Endothelial cell of umbilical vein (primary cell): ENCODE measurements around the gene TRAPPC6A. TPM values are rescaled to one million over a fixed set of nuclear protein-coding genes. Genes with fewer than 3 reads are reported as not detected.

Experiments
- Bru-seq: library from RNA; stranded (reverse); fragments of 400-500 nt; gene quantifications from one replicate; lab custom pipeline; 2021; lab: Mats Ljungman, UMichigan
- BruChase-seq, 2 experiments: library from RNA; stranded (reverse); fragments of 400-500 nt; gene quantifications; one replicate each; lab custom pipeline; 2021; lab: Mats Ljungman, UMichigan
- BruUV-seq: library from RNA; stranded (reverse); fragments of 400-500 nt; replicated peaks from 2 replicates; lab custom pipeline; 2021; lab: Mats Ljungman, UMichigan
- CTCF ChIA-PET: fragments of 300-600, 350-600 bp; sonication (Branson Sonifier 250); formaldehyde crosslinking; loops from one replicate; lab custom pipeline; 2021; ENCODE audit warnings: antibody characterized with exemption, inconsistent platforms; lab: Charles Lee
- POLR2A ChIA-PET: fragments of 300-600, 350-600 bp; sonication (Branson Sonifier 250); formaldehyde crosslinking; loops from one replicate; lab custom pipeline; 2021; ENCODE audit warnings: antibody characterized with exemption, inconsistent platforms; lab: Charles Lee
- DNase-seq: peaks from one replicate; pipeline ENCODE4 v3.0.0-alpha.2; 2011; ENCODE audit warnings: low read depth, low spot score
- FAIRE-seq: peaks from 2 replicates; lab custom pipeline; 2011; peaks lifted over from hg19 to GRCh38; lab: Jason Lieb, UNC
- H2AFZ ChIP-seq: 2 replicates; pipeline ENCODE4 v1.6.0; 2012; ENCODE audit warnings: low read depth, low read length, control low read depth, inconsistent platforms
- H3K27ac ChIP-seq: 2 replicates; pipeline ENCODE4 v1.5.1; 2011; ENCODE audit warnings: low read depth, mild to moderate bottlenecking, control low read depth, low read length, moderate library complexity; ENCODE audit not compliant: insufficient read depth
- H3K27me3 ChIP-seq, 2 experiments: 2 replicates each; pipeline versions ENCODE4 v1.6.0 to v1.6.1; 2011; ENCODE audit warnings: low read length in 2 of 2, mixed read lengths in 1 of 2; ENCODE audit not compliant: control insufficient read depth in 2 of 2, insufficient read depth in 2 of 2
- H3K36me3 ChIP-seq, 2 experiments: 2 replicates in 1 of 2; 3 replicates in 1 of 2; pipeline ENCODE4 v1.5.1; 2011; ENCODE audit warnings: low read length in 2 of 2, mild to moderate bottlenecking in 1 of 2, moderate library complexity in 1 of 2; ENCODE audit not compliant: control insufficient read depth in 2 of 2, insufficient read depth in 2 of 2; ENCODE audit errors: extremely low read depth in 1 of 2
- H3K4me1 ChIP-seq: 3 replicates; pipeline ENCODE4 v1.5.1; 2011; ENCODE audit warnings: mild to moderate bottlenecking, low read length; ENCODE audit not compliant: control insufficient read depth, insufficient read depth; ENCODE audit errors: extremely low read depth
- H3K4me2 ChIP-seq: 2 replicates; pipeline ENCODE4 v1.6.1; 2011; ENCODE audit warnings: low read length, control low read depth, mixed read lengths; ENCODE audit not compliant: insufficient read depth
- H3K4me3 ChIP-seq, 3 experiments: fragments of 200-600 bp in 1 of 3; sonication (generic), shearing (Covaris generic) in 1 of 3; replicated peaks in 1 of 3; 2 replicates each; pipeline ENCODE4 v1.5.1; 2011 to 2016; ENCODE audit warnings: control low read depth in 3 of 3, low read length in 3 of 3, mild to moderate bottlenecking in 2 of 3, inconsistent platforms in 1 of 3, low read depth in 1 of 3, moderate library complexity in 1 of 3; ENCODE audit not compliant: insufficient read depth in 1 of 3
- H3K79me2 ChIP-seq: 2 replicates; pipeline ENCODE4 v1.6.0; 2012; ENCODE audit warnings: low read length, inconsistent platforms; ENCODE audit not compliant: control insufficient read depth, insufficient read depth
- H3K9ac ChIP-seq: replicated peaks from 2 replicates; pipeline ENCODE3; 2011; ENCODE audit warnings: low read length, control low read depth; ENCODE audit not compliant: insufficient read depth; ENCODE audit errors: extremely low read depth
- H3K9me1 ChIP-seq: replicated peaks from 3 replicates; pipeline ENCODE4 v1.6.0; 2011; ENCODE audit warnings: mild to moderate bottlenecking, low read length; ENCODE audit not compliant: control insufficient read depth, insufficient read depth; ENCODE audit errors: extremely low read depth
- H3K9me3 ChIP-seq: replicated peaks from 2 replicates; pipeline ENCODE4 v1.5.1; 2012; ENCODE audit warnings: low read length, inconsistent platforms; ENCODE audit not compliant: control insufficient read depth, insufficient read depth
- H4K20me1 ChIP-seq: replicated peaks from 2 replicates; pipeline ENCODE3; 2011; ENCODE audit warnings: mild to moderate bottlenecking, low read length; ENCODE audit not compliant: control insufficient read depth, insufficient read depth; ENCODE audit errors: extremely low read depth
- CTCF ChIP-seq, 2 donors: IDR thresholded peaks; 1 replicate in 1 of 2; 2 replicates in 1 of 2; pipeline ENCODE4 v1.5.1; 2011; ENCODE audit warnings: low read length in 2 of 2, mild to moderate bottlenecking in 2 of 2, moderate library complexity in 2 of 2, control low read depth in 1 of 2, inconsistent platforms in 1 of 2, low read depth in 1 of 2; ENCODE audit not compliant: insufficient read depth in 1 of 2; ENCODE audit errors: extremely low read depth in 1 of 2
- JUN ChIP-seq: IDR thresholded peaks from 2 replicates; pipeline ENCODE4 v1.6.1; 2011; ENCODE audit warnings: borderline replicate concordance, low read depth; ENCODE audit not compliant: insufficient read length, insufficient read depth
- POLR2A ChIP-seq: IDR thresholded peaks from 2 replicates; pipeline ENCODE4 v1.6.1; 2012; ENCODE audit warnings: low read depth, mild to moderate bottlenecking, control low read depth, low read length
- dilution Hi-C: fragments of 300-500 bp; cut with MboI; formaldehyde crosslinking; loops from one replicate; pipeline ENCODE4 v1.15.0; 2019; ENCODE audit warnings: low sequenced_read_pairs; ENCODE audit not compliant: extremely low pct_ligation_motif_present
- intact Hi-C: fragments of 100-400 bp; cut with micrococcal nuclease; formaldehyde crosslinking; loops from one replicate; pipeline ENCODE4 v1.10.0; 2022
- long read RNA-seq: library from polyadenylated mRNA; stranded (forward); transcript quantifications from one replicate; pipeline ENCODE4 v2.0.0, GENCODE V29; 2021
- polyA minus RNA-seq, 3 experiments: library from RNA; depleted of rRNA, polyadenylated mRNA; stranded (reverse); fragments of >200 nt; gene quantifications; 1 replicate in 1 of 3; 2 replicates in 2 of 3; pipeline ENCODE4 v1.2.3, GENCODE V29; 2011
- polyA plus RNA-seq, 4 experiments: library from polyadenylated mRNA; depleted of rRNA in 3 of 4; stranded (reverse) in 3 of 4; unstranded in 1 of 4; fragments of >200 nt; gene quantifications; 2 replicates each; pipeline versions ENCODE4 v1.2.1 to v1.2.3, GENCODE V29; 2011 to 2012; ENCODE audit warnings: missing spikeins in 1 of 4
- total RNA-seq: library from RNA; stranded (reverse); gene quantifications from 2 replicates; pipeline ENCODE4 v1.2.3, GENCODE V29; 2021

TRAPPC6A gene
- 12.6 and 18.1 TPM in 2 replicates for total RNA-seq
- 45.4 and 46.6 TPM in 2 replicates for polyA plus RNA-seq
- polyA plus RNA-seq (2011; cell fraction: cytosol; rRNA removed) = 27.9 and 33.7 TPM in 2 replicates
- 10.1 and 11.3 TPM in 2 replicates for polyA plus RNA-seq (2011; cell fraction: nucleus; rRNA removed)
- polyA plus RNA-seq (2012) = 13.5 and 28.7 TPM in 2 replicates
- polyA minus RNA-seq = 3.4 and 5.6 TPM in 2 replicates
- 1.8 TPM for polyA minus RNA-seq (2011; cell fraction: cytosol; rRNA and poly(A)+ RNA removed)
- 0.96 TPM in 2 replicates for polyA minus RNA-seq (2011; cell fraction: nucleus; rRNA and poly(A)+ RNA removed)
- percentile 37 among the genes with signal in this experiment for Bru-seq, nascent RNA
- percentile 36 among the genes with signal in this experiment for BruChase-seq, experiment 1, labeled RNA remaining after a 6-hour chase
- BruChase-seq, experiment 2, labeled RNA remaining after a 2-hour chase = percentile 36 among the genes with signal in this experiment
- long read RNA-seq, transcript TRAPPC6A-204 (5 exons, 695 nt) = minor isoform, 10 of 40 reads
- long read RNA-seq, transcript TRAPPC6A-201 (6 exons, 805 nt) = major isoform, 12 of 40 reads
- long read RNA-seq, transcript TRAPPC6A-202 (6 exons, 758 nt) = minor isoform, 8 of 40 reads
- long read RNA-seq, partial matches to known transcripts = 1 of 40 reads
- long read RNA-seq, other reads (novel, unspliced or antisense) = 5 of 40 reads

GRCh38 chr19:45177817-45178261 lies at the start of gene TRAPPC6A:
Gene TRAPPC6A, minus strand, starts transcription at chr19:45178237. Its CDS starts 19 bp downstream, at chr19:45178218.
- FAIRE-seq = no peak
- CTCF ChIA-PET = interaction anchor here (1.3 to 3.3 kb wide), 9 partner anchors 9 to 162 kb away, joined by 4 to 13 read pairs (median 8); partner anchors contain the start of genes NKPD1 and PPP1R37

More at GRCh38 chr19:45177817-45178261, at the start of gene TRAPPC6A:
- Histone ChIP-seq H3K4me2 (peak within 1 kb of the TSS; percentile 84), H3K9ac (peak within 1 kb of the TSS; percentile 79), H3K9me1 (no peaks in the 10 kb centered on the region), H4K20me1 (no peaks in the 10 kb centered on the region), H2AFZ (peak within 1 kb of the TSS; percentile 92), H3K4me3 (peak within 1 kb of the TSS; percentile 68 to 91 (median 85)), H3K27me3 (no peaks in the 10 kb centered on the region), H3K79me2 (peaks cover 11% of the 10 kb centered on the region), H3K27ac (peak within 1 kb of the TSS; percentile 80), H3K36me3 (no peaks in the 10 kb centered on the region), H3K4me1 (peaks cover 13% of the 10 kb centered on the region), H3K9me3 (no peaks in the 10 kb centered on the region)
- TF ChIP-seq POLR2A = peak; percentile 28
- no peak for TF ChIP-seq JUN
- TF ChIP-seq CTCF (IDR thresholded peaks at IDR 0.05; ENCODE audit: extremely low read depth in 1 of 2, insufficient read depth in 1 of 2, low read depth in 1 of 2, low read length in 2 of 2) = no peak
- intact Hi-C loops = loop anchor here (1.0 kb wide), 1 partner anchor 86 kb away; no protein-coding TSS in a partner anchor
- no peak for DNase-seq
- dilution Hi-C loops = no loop called here
- POLR2A ChIA-PET = interaction anchor here (0.7 to 1.4 kb wide), 2 partner anchors 13 to 16 kb away, joined by 3 read pairs; no protein-coding TSS in a partner anchor
- TSS peak; percentile 81 for BruUV-seq
